ENCODE measurements around the gene SLC7A9.
"Not testable (repeated sequence)": the region's sequence is repeated elsewhere in the genome, so short reads cannot be mapped to it uniquely, and the experiment has no call there.

The SLC7A9 gene

GRCh38 chr19:32858155-32858554 lies 11.4 kb downstream of the SLC7A9 start:
- Histone ChIP-seq H3K4me3 (ENCODE audit: low read depth in 1 of 5, low read length in 5 of 5) (no peak overlapping the region), H3K36me3 (ENCODE audit: control insufficient read depth in 5 of 5, insufficient read depth in 5 of 5, low read length in 5 of 5) (no peaks in the 10 kb centered on the region), H3K4me1 (ENCODE audit: control insufficient read depth in 5 of 5, insufficient read depth in 5 of 5, low read length in 5 of 5) (peaks cover 0 to 2% (median 0%) of the 10 kb centered on the region in 5 donors), H3K27me3 (ENCODE audit: control insufficient read depth in 5 of 5, insufficient read depth in 4 of 5, low read length in 5 of 5) (peaks cover 0 to 2% (median 0%) of the 10 kb centered on the region in 5 donors), H3K9me3 (ENCODE audit: control insufficient read depth in 5 of 5, low read length in 5 of 5) (no peaks in the 10 kb centered on the region), H3K9ac (ENCODE audit: low read length in 5 of 5) (no peak overlapping the region), H3K27ac (ENCODE audit: low read depth, low read length) (no peak overlapping the region)

DNA sequence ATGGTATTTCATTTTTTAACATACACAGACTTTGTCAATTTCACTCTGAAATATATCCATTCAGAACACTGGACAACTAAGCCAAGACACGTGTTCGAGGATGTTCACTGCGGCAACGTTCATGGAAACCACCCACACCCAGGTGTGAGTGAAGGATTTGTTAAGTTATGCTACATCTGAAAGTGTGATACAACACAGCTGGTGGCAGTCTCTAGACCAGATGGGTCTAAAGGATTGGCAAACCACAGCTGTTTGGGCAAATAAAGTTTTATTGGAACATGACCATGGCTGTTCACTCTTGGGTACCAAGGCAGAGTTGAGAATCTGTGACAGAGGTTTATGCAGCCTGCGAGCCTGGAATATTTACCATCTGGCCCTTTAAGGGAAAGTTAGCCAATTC lies 12.0 kb downstream of the SLC7A9 start:
- H3K27me3 ChIP-seq (ENCODE audit: control insufficient read depth in 5 of 5, insufficient read depth in 4 of 5, low read length in 5 of 5): peaks cover 0 to 2% (median 0%) of the 10 kb centered on the region in 5 donors
- H3K4me1 ChIP-seq (ENCODE audit: control insufficient read depth in 5 of 5, insufficient read depth in 5 of 5, low read length in 5 of 5): peaks cover 0 to 2% (median 0%) of the 10 kb centered on the region in 5 donors
- no peak overlapping the region for H3K9ac ChIP-seq (ENCODE audit: low read length in 5 of 5)
- no peak overlapping the region for H3K27ac ChIP-seq (ENCODE audit: low read depth, low read length)
- H3K36me3 ChIP-seq (ENCODE audit: control insufficient read depth in 5 of 5, insufficient read depth in 5 of 5, low read length in 5 of 5): no peaks in the 10 kb centered on the region
- no peak overlapping the region for H3K4me3 ChIP-seq (ENCODE audit: low read depth in 1 of 5, low read length in 5 of 5)
- no peaks in the 10 kb centered on the region for H3K9me3 ChIP-seq (ENCODE audit: control insufficient read depth in 5 of 5, low read length in 5 of 5)

DNA sequence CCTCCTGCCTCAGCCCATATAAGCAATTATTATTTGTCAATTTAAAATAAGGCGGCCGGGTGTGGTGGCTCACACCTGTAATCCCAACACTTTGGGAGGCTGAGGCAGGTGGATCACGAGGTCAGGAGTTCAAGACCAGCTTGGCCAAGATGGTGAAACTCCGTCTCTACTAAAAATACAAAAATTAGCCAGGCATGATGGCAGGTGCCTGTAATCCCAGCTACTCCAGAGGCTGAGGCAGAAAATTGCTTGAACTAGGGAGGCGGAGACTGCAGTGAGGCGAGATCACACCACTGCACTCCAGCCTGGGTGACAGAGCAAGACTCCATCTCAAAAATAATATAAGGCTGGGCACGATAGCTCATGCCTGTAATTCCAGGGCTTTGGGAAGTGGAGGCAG lies 12.7 kb downstream of the SLC7A9 start:
- not testable (repeated sequence) for H3K4me1 ChIP-seq (ENCODE audit: control insufficient read depth in 5 of 5, insufficient read depth in 5 of 5, low read length in 5 of 5); H3K9me3 ChIP-seq (ENCODE audit: control insufficient read depth in 5 of 5, low read length in 5 of 5); H3K27me3 ChIP-seq (ENCODE audit: control insufficient read depth in 5 of 5, insufficient read depth in 4 of 5, low read length in 5 of 5); H3K27ac ChIP-seq (ENCODE audit: low read depth, low read length); H3K9ac ChIP-seq (ENCODE audit: low read length in 5 of 5); H3K36me3 ChIP-seq (ENCODE audit: control insufficient read depth in 5 of 5, insufficient read depth in 5 of 5, low read length in 5 of 5); H3K4me3 ChIP-seq (ENCODE audit: low read depth in 1 of 5, low read length in 5 of 5)

GRCh38 chr19:32852216-32852615 lies 17.4 kb downstream of the SLC7A9 start:
- H3K36me3 ChIP-seq (ENCODE audit: control insufficient read depth in 5 of 5, insufficient read depth in 5 of 5, low read length in 5 of 5): no peaks in the 10 kb centered on the region
- no peak overlapping the region for H3K9ac ChIP-seq (ENCODE audit: low read length in 5 of 5)
- H3K27me3 ChIP-seq (ENCODE audit: control insufficient read depth in 5 of 5, insufficient read depth in 4 of 5, low read length in 5 of 5): no peaks in the 10 kb centered on the region
- H3K4me1 ChIP-seq (ENCODE audit: control insufficient read depth in 5 of 5, insufficient read depth in 5 of 5, low read length in 5 of 5): no peaks in the 10 kb centered on the region
- no peak overlapping the region for H3K27ac ChIP-seq (ENCODE audit: low read depth, low read length)
- H3K9me3 ChIP-seq (ENCODE audit: control insufficient read depth in 5 of 5, low read length in 5 of 5): no peaks in the 10 kb centered on the region
- no peak overlapping the region for H3K4me3 ChIP-seq (ENCODE audit: low read depth in 1 of 5, low read length in 5 of 5)

DNA sequence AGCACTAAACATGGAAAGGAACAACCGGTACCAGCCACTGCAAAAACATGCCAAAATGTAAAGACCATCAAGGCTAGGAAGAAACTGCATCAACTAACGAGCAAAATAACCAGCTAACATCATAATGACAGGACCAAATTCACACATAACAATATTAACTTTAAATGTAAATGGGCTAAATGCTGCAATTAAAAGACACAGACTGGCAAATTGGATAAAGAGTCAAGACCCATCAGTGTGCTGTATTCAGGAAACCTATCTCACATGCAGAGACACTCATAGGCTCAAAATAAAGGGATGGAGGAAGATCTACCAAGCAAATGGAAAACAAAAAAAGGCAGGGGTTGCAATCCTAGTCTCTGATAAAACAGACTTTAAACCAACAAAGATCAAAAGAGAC lies 21.5 kb downstream of the SLC7A9 start:
- H3K9ac ChIP-seq (ENCODE audit: low read length in 5 of 5); H3K36me3 ChIP-seq (ENCODE audit: control insufficient read depth in 5 of 5, insufficient read depth in 5 of 5, low read length in 5 of 5); H3K4me3 ChIP-seq (ENCODE audit: low read depth in 1 of 5, low read length in 5 of 5): not testable (repeated sequence)

GRCh38 chr19:32843716-32844245 lies 25.8 kb downstream of the SLC7A9 start:
- Histone ChIP-seq H3K27ac (ENCODE audit: low read depth, low read length) (no peak overlapping the region), H3K4me1 (ENCODE audit: control insufficient read depth in 5 of 5, insufficient read depth in 5 of 5, low read length in 5 of 5) (no peaks in the 10 kb centered on the region), H3K9ac (ENCODE audit: low read length in 5 of 5) (no peak overlapping the region), H3K4me3 (ENCODE audit: low read depth in 1 of 5, low read length in 5 of 5) (no peak overlapping the region), H3K27me3 (ENCODE audit: control insufficient read depth in 5 of 5, insufficient read depth in 4 of 5, low read length in 5 of 5) (no peaks in the 10 kb centered on the region), H3K36me3 (ENCODE audit: control insufficient read depth in 5 of 5, insufficient read depth in 5 of 5, low read length in 5 of 5) (peaks cover 0 to 3% (median 0%) of the 10 kb centered on the region in 5 donors), H3K9me3 (ENCODE audit: control insufficient read depth in 5 of 5, low read length in 5 of 5) (peaks cover 0 to 12% (median 4%) of the 10 kb centered on the region in 5 donors)

More for the DNA sequence above, 21.5 kb downstream of the SLC7A9 start:
- H3K4me1 ChIP-seq (ENCODE audit: control insufficient read depth in 5 of 5, insufficient read depth in 5 of 5, low read length in 5 of 5); H3K27ac ChIP-seq (ENCODE audit: low read depth, low read length); H3K9me3 ChIP-seq (ENCODE audit: control insufficient read depth in 5 of 5, low read length in 5 of 5); H3K27me3 ChIP-seq (ENCODE audit: control insufficient read depth in 5 of 5, insufficient read depth in 4 of 5, low read length in 5 of 5): not testable (repeated sequence)

GRCh38 chr19:32842061-32842460 lies 27.5 kb downstream of the SLC7A9 start:
- Histone ChIP-seq H3K4me3 (ENCODE audit: low read depth in 1 of 5, low read length in 5 of 5) (no peak overlapping the region), H3K9me3 (ENCODE audit: control insufficient read depth in 5 of 5, low read length in 5 of 5) (peaks cover 0 to 12% (median 4%) of the 10 kb centered on the region in 5 donors), H3K27ac (ENCODE audit: low read depth, low read length) (no peak overlapping the region), H3K27me3 (ENCODE audit: control insufficient read depth in 5 of 5, insufficient read depth in 4 of 5, low read length in 5 of 5) (no peaks in the 10 kb centered on the region), H3K36me3 (ENCODE audit: control insufficient read depth in 5 of 5, insufficient read depth in 5 of 5, low read length in 5 of 5) (peaks cover 0 to 3% (median 0%) of the 10 kb centered on the region in 5 donors), H3K9ac (ENCODE audit: low read length in 5 of 5) (no peak overlapping the region), H3K4me1 (ENCODE audit: control insufficient read depth in 5 of 5, insufficient read depth in 5 of 5, low read length in 5 of 5) (no peaks in the 10 kb centered on the region)

GRCh38 chr19:32837531-32837930 lies 32.0 kb downstream of the SLC7A9 start:
- Histone ChIP-seq H3K4me1 (ENCODE audit: control insufficient read depth in 5 of 5, insufficient read depth in 5 of 5, low read length in 5 of 5) (no peaks in the 10 kb centered on the region), H3K4me3 (ENCODE audit: low read depth in 1 of 5, low read length in 5 of 5) (no peak overlapping the region), H3K27me3 (ENCODE audit: control insufficient read depth in 5 of 5, insufficient read depth in 4 of 5, low read length in 5 of 5) (no peaks in the 10 kb centered on the region), H3K9me3 (ENCODE audit: control insufficient read depth in 5 of 5, low read length in 5 of 5) (peaks cover 0 to 12% (median 4%) of the 10 kb centered on the region in 5 donors), H3K9ac (ENCODE audit: low read length in 5 of 5) (no peak overlapping the region), H3K27ac (ENCODE audit: low read depth, low read length) (no peak overlapping the region), H3K36me3 (ENCODE audit: control insufficient read depth in 5 of 5, insufficient read depth in 5 of 5, low read length in 5 of 5) (peaks cover 0 to 3% (median 0%) of the 10 kb centered on the region in 5 donors)

DNA sequence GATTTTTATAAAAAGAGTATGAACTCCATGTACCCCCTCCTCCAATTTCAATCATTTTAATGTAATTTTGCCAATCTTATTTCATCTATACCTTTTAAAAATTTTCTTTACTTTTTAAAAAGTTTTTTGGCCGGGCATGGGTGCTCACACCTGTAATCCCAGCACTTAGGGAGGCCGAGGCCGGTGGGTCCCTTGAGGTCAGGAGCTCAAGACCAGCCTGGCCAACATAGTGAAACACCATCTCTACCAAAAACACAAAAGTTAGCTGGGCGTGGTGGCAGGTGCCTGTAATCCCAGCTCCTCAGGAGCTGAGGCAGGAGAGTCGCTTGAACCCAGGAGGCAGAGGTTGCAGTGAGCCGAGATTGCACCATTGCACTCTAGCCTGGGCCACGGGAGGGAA lies 36.2 kb downstream of the SLC7A9 start:
- not testable (repeated sequence) for H3K9ac ChIP-seq (ENCODE audit: low read length in 5 of 5); H3K27ac ChIP-seq (ENCODE audit: low read depth, low read length); H3K9me3 ChIP-seq (ENCODE audit: control insufficient read depth in 5 of 5, low read length in 5 of 5); H3K4me3 ChIP-seq (ENCODE audit: low read depth in 1 of 5, low read length in 5 of 5); H3K4me1 ChIP-seq (ENCODE audit: control insufficient read depth in 5 of 5, insufficient read depth in 5 of 5, low read length in 5 of 5); H3K27me3 ChIP-seq (ENCODE audit: control insufficient read depth in 5 of 5, insufficient read depth in 4 of 5, low read length in 5 of 5); H3K36me3 ChIP-seq (ENCODE audit: control insufficient read depth in 5 of 5, insufficient read depth in 5 of 5, low read length in 5 of 5)

DNA sequence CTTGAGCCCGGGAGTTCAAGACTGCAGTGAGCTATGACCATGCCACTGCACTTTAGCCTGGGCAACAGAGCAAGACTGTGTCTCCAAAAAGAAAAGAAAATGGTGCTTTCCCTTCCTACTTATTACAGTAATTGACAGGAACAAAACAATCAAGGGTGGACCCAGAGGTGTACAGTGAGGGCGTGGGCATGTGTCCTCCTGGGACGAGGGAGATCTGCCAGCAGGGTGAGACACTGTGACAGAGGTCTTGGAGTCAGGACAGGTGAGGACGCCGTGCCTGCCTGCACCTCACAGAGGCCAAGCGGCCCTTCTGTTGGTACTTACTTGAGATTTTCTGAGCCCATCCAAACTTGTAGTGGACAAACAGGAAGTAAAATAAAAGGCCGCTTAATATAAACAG lies 36.7 kb downstream of the SLC7A9 start:
- H3K27ac ChIP-seq (ENCODE audit: low read depth, low read length); H3K27me3 ChIP-seq (ENCODE audit: control insufficient read depth in 5 of 5, insufficient read depth in 4 of 5, low read length in 5 of 5); H3K9me3 ChIP-seq (ENCODE audit: control insufficient read depth in 5 of 5, low read length in 5 of 5); H3K4me1 ChIP-seq (ENCODE audit: control insufficient read depth in 5 of 5, insufficient read depth in 5 of 5, low read length in 5 of 5); H3K9ac ChIP-seq (ENCODE audit: low read length in 5 of 5); H3K36me3 ChIP-seq (ENCODE audit: control insufficient read depth in 5 of 5, insufficient read depth in 5 of 5, low read length in 5 of 5); H3K4me3 ChIP-seq (ENCODE audit: low read depth in 1 of 5, low read length in 5 of 5): not testable (repeated sequence)

DNA sequence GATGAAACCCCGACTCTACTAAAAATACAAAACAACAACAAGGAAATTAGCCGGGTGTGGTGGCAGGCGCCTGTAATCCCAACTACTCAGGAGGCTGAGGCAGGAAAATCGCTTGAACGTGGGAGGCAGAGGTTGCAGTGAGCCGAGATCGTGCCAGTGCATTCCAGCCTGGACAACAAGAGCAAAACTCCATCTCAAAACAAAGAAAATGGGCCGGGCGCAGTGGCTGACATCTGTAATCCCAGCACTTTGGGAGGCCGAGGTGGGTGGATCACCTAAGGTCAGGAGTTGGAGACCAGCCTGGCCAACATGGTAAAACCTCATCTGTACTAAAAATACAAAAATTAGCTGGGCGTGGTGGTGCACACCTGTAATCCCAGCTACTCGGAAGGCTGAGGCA lies 37.5 kb downstream of the SLC7A9 start:
- not testable (repeated sequence) for H3K27me3 ChIP-seq (ENCODE audit: control insufficient read depth in 5 of 5, insufficient read depth in 4 of 5, low read length in 5 of 5)

More for the DNA sequence above, 37.5 kb downstream of the SLC7A9 start:
- not testable (repeated sequence) for H3K36me3 ChIP-seq (ENCODE audit: control insufficient read depth in 5 of 5, insufficient read depth in 5 of 5, low read length in 5 of 5); H3K4me3 ChIP-seq (ENCODE audit: low read depth in 1 of 5, low read length in 5 of 5); H3K9me3 ChIP-seq (ENCODE audit: control insufficient read depth in 5 of 5, low read length in 5 of 5); H3K4me1 ChIP-seq (ENCODE audit: control insufficient read depth in 5 of 5, insufficient read depth in 5 of 5, low read length in 5 of 5); H3K27ac ChIP-seq (ENCODE audit: low read depth, low read length); H3K9ac ChIP-seq (ENCODE audit: low read length in 5 of 5)

All from subcutaneous abdominal adipose tissue (tissue), 5 donors.